ENCODE data around the gene SLC2A10. TPM values are rescaled to one million over a fixed set of nuclear protein-coding genes. Genes with fewer than 3 reads are reported as not detected.

SLC2A10 gene
- polyA plus RNA-seq, 1 donor (not counting 4 experiments of a cell fraction or from before 2014, with no cell fraction given) = not detected

DNA sequence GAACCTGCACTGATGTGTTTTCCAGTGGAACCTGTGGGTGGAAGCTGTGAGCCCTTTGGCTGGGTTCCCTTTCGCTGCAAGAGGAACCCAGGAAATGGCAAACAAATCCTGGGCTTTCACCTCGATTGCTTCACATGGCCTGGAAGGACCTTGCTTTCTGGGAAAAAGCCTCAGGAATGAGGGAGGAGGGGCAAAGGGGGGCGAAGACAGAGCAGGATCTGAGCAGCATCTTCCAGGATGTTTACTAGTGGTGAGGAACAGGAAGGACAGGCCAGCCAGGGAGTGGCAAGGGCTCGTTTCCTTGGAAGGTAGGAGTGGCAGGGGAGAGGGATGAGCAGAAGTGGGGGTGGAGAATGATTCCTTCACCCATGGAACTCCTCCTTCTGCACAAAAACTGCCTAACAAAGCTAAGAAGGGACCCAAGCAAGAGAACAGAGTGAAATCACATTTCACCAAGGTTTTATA is 5.9 kb downstream of the SLC2A10 start:
- no peak overlapping the region for H3K27ac ChIP-seq (ENCODE audit: control insufficient read depth, insufficient read depth, low read length)
- H3K4me3 ChIP-seq (ENCODE audit: control insufficient read depth in 2 of 3, extremely low read depth in 1 of 3, insufficient read depth in 2 of 3, low read depth in 1 of 3, low read length in 3 of 3) = no peak overlapping the region
- no peaks in the 10 kb centered on the region for H3K4me1 ChIP-seq (ENCODE audit: control insufficient read depth, extremely low read depth, insufficient read depth, low read length)
- H3K9me1 ChIP-seq (ENCODE audit: control insufficient read depth, extremely low read depth, insufficient read depth, low read length) = no peaks in the 10 kb centered on the region
- DNase-seq (ENCODE audit: low read depth, low spot score) (no peak), FAIRE-seq (no peak)
- no peak for TF ChIP-seq EZH2 (IDR thresholded peaks at IDR 0.05; ENCODE audit: low read length)
- TF ChIP-seq, protein P1, sequence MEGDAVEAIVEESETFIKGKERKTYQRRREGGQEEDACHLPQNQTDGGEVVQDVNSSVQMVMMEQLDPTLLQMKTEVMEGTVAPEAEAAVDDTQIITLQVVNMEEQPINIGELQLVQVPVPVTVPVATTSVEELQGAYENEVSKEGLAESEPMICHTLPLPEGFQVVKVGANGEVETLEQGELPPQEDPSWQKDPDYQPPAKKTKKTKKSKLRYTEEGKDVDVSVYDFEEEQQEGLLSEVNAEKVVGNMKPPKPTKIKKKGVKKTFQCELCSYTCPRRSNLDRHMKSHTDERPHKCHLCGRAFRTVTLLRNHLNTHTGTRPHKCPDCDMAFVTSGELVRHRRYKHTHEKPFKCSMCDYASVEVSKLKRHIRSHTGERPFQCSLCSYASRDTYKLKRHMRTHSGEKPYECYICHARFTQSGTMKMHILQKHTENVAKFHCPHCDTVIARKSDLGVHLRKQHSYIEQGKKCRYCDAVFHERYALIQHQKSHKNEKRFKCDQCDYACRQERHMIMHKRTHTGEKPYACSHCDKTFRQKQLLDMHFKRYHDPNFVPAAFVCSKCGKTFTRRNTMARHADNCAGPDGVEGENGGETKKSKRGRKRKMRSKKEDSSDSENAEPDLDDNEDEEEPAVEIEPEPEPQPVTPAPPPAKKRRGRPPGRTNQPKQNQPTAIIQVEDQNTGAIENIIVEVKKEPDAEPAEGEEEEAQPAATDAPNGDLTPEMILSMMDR (optimal IDR thresholded peaks at IDR 0.05 in 1 of 3, IDR thresholded peaks at IDR 0.05 in 1 of 3, conservative IDR thresholded peaks at IDR 0.05 in 1 of 3; ENCODE audit: extremely low read depth in 1 of 3, insufficient read depth in 2 of 3, low read length in 3 of 3) = peak in 1 of 3 experiments; percentile 31
- H3K9me3 ChIP-seq (ENCODE audit: control insufficient read depth, low read depth, low read length) = no peaks in the 10 kb centered on the region
- no peak overlapping the region for H2AFZ ChIP-seq (ENCODE audit: control insufficient read depth, low read length)
- no peak overlapping the region for H3K9ac ChIP-seq (ENCODE audit: control insufficient read depth, extremely low read depth, insufficient read depth, low read length)
- H3K27me3 ChIP-seq (ENCODE audit: control insufficient read depth, extremely low read depth, insufficient read depth, low read length) = peaks cover 26% of the 10 kb centered on the region
- H4K20me1 ChIP-seq (ENCODE audit: control insufficient read depth, extremely low read depth, insufficient read depth, low read length) = no peaks in the 10 kb centered on the region
- H3K79me2 ChIP-seq (ENCODE audit: control insufficient read depth, insufficient read depth, low read length) = no peaks in the 10 kb centered on the region
- dilution Hi-C loops (cut with MboI; ENCODE audit: extremely low pct_ligation_motif_present, low sequenced_read_pairs) = no loop called here
- H3K36me3 ChIP-seq (ENCODE audit: control insufficient read depth in 2 of 2, extremely low read depth in 1 of 2, insufficient read depth in 2 of 2, low read length in 2 of 2) = no peaks in the 10 kb centered on the region
- H3K4me2 ChIP-seq (ENCODE audit: control insufficient read depth, extremely low read depth, insufficient read depth, low read depth, low read length) = no peak overlapping the region

DNA sequence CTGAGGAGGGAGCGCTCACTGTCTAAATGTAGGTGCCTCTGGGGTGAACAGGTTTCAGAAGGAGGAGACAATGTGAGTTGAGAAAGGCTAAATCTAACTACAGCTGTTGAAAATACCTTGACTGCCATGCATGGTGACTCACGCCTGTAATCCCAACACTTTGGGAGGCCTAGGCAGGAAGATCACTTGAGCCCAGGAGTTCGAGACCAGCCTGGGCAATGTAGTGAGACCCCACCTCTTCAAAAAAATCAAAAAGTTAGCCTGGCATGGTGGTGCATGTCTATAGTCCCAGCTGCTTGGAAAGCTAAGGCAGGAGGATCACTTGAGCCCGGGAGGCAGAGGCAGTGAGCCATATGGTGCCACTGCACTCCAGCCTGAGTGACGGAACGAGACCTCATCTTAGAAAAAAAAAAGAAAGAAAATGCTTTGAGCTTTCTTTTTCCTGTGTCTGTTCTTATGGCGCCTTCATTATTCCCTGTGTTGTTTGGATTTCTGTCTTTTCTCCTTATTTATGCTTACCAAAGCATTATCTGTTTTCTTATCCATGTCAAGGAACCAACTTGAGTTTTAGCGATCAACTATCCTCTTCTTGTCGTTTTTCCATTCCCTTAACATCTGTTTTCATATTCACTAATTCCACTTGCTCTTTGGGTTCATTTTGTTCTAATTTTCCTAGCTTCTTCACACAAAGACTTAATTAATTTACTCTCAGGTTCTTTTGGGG is 8.5 kb downstream of the SLC2A10 start:
- no peaks in the 10 kb centered on the region for H3K9me1 ChIP-seq (ENCODE audit: control insufficient read depth, extremely low read depth, insufficient read depth, low read length)
- no peak overlapping the region for H3K9ac ChIP-seq (ENCODE audit: control insufficient read depth, extremely low read depth, insufficient read depth, low read length)
- no peak overlapping the region for H3K4me3 ChIP-seq (ENCODE audit: control insufficient read depth in 2 of 3, extremely low read depth in 1 of 3, insufficient read depth in 2 of 3, low read depth in 1 of 3, low read length in 3 of 3)
- no peak overlapping the region for H3K4me2 ChIP-seq (ENCODE audit: control insufficient read depth, extremely low read depth, insufficient read depth, low read depth, low read length)
- H3K9me3 ChIP-seq (ENCODE audit: control insufficient read depth, low read depth, low read length) = no peaks in the 10 kb centered on the region
- H3K27me3 ChIP-seq (ENCODE audit: control insufficient read depth, extremely low read depth, insufficient read depth, low read length) = peaks cover 10% of the 10 kb centered on the region
- no peaks in the 10 kb centered on the region for H3K79me2 ChIP-seq (ENCODE audit: control insufficient read depth, insufficient read depth, low read length)
- H4K20me1 ChIP-seq (ENCODE audit: control insufficient read depth, extremely low read depth, insufficient read depth, low read length) = no peaks in the 10 kb centered on the region
- no peak for TF ChIP-seq EZH2 (IDR thresholded peaks at IDR 0.05; ENCODE audit: low read length)
- TF ChIP-seq, protein P1 (optimal IDR thresholded peaks at IDR 0.05 in 1 of 3, IDR thresholded peaks at IDR 0.05 in 1 of 3, conservative IDR thresholded peaks at IDR 0.05 in 1 of 3; ENCODE audit: extremely low read depth in 1 of 3, insufficient read depth in 2 of 3, low read length in 3 of 3) = no peak
- dilution Hi-C loops (cut with MboI; ENCODE audit: extremely low pct_ligation_motif_present, low sequenced_read_pairs) = no loop called here
- no peaks in the 10 kb centered on the region for H3K36me3 ChIP-seq (ENCODE audit: control insufficient read depth in 2 of 2, extremely low read depth in 1 of 2, insufficient read depth in 2 of 2, low read length in 2 of 2)
- no peak overlapping the region for H3K27ac ChIP-seq (ENCODE audit: control insufficient read depth, insufficient read depth, low read length)
- no peaks in the 10 kb centered on the region for H3K4me1 ChIP-seq (ENCODE audit: control insufficient read depth, extremely low read depth, insufficient read depth, low read length)
- DNase-seq (ENCODE audit: low read depth, low spot score) (no peak), FAIRE-seq (no peak)
- no peak overlapping the region for H2AFZ ChIP-seq (ENCODE audit: control insufficient read depth, low read length)

Data from keratinocyte (primary cell).